Hepatocyte (in vitro differentiated cells): ENCODE data around the gene ZNF787.

ENCODE experiments used
- EZH2 ChIP-seq: fragments of 200-600 bp; sonication (generic); IDR thresholded peaks from 2 replicates; pipeline ENCODE4 v1.6.1; 2016; ENCODE audit warnings: antibody characterized with exemption, mild to moderate bottlenecking, borderline replicate concordance
- TF ChIP-seq, protein P1 (sequence below): fragments of 200-600 bp; sonication (generic); IDR thresholded peaks from 2 replicates; pipeline ENCODE4 v1.5.1; 2016; ENCODE audit warnings: antibody characterized with exemption, mild to moderate bottlenecking; ENCODE audit not compliant: poor library complexity

DNA sequence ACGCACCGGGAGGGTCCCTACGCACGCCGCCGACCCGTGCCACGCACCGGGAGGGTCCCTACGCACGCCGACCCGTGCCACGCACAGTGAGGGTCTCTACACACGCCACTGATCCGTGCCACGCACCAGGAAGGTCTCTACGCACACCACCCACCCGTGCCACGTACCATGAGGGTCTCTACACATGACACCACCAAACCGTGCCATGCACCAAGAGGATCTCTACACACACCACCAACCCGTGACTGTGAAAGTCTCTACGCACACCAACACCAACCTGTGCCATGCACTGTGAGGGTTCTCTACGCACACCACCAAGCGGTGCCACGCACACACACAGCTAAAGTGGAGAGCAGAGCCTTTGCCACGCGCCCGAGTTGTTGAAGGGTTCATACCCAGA, 16.7 kb downstream of the ZNF787 start:
- TF ChIP-seq, protein P1, sequence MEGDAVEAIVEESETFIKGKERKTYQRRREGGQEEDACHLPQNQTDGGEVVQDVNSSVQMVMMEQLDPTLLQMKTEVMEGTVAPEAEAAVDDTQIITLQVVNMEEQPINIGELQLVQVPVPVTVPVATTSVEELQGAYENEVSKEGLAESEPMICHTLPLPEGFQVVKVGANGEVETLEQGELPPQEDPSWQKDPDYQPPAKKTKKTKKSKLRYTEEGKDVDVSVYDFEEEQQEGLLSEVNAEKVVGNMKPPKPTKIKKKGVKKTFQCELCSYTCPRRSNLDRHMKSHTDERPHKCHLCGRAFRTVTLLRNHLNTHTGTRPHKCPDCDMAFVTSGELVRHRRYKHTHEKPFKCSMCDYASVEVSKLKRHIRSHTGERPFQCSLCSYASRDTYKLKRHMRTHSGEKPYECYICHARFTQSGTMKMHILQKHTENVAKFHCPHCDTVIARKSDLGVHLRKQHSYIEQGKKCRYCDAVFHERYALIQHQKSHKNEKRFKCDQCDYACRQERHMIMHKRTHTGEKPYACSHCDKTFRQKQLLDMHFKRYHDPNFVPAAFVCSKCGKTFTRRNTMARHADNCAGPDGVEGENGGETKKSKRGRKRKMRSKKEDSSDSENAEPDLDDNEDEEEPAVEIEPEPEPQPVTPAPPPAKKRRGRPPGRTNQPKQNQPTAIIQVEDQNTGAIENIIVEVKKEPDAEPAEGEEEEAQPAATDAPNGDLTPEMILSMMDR, result no peak
- TF ChIP-seq EZH2, result no peak
